ENCODE data around the gene CREB3. TPM values are rescaled to one million over a fixed set of nuclear protein-coding genes. Genes with fewer than 3 reads are reported as not detected.
A peak's percentile ranks its signal among the peaks of the same experiment; 100 is the strongest.

CREB3 gene
- total RNA-seq, 1 donor from 2014 or later = 39.0 TPM

DNA sequence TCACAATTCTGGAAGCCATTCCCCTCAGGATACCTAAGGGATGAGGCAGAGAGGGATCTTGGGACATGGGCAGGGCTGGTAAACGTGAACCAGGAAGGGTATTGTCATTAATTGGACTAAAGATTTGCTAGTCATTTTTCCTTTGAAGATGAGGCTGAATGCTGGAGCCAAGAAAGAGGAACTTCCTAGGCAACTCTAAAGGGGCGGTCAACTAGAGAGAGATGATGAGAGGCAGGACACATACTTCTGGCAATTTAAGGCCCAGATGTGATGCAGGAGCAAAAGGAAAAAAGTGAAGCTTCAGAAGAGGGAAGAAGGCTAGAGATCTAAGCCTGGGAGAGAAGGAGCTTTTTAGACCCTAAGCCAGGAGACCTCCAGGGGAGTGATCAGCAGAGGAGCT lies 11.0 kb downstream of the CREB3 start:
- H3K27me3 Mint-ChIP-seq (ENCODE audit: unreplicated experiment) = no peaks in the 10 kb centered on the region
- DNase-seq (ENCODE audit: extremely low spot score, unreplicated experiment) = no peak
- no peak for TF ChIP-seq CTCF (IDR thresholded peaks at IDR 0.05)
- no peaks in the 10 kb centered on the region for H3K9me3 Mint-ChIP-seq (ENCODE audit: unreplicated experiment)
- H3K27ac Mint-ChIP-seq (ENCODE audit: unreplicated experiment) = no peak overlapping the region
- peaks cover 30% of the 10 kb centered on the region for H3K4me1 Mint-ChIP-seq (ENCODE audit: unreplicated experiment)
- no peak overlapping the region for H3K4me3 Mint-ChIP-seq (ENCODE audit: unreplicated experiment)
- peaks cover 42% of the 10 kb centered on the region for H3K36me3 Mint-ChIP-seq (ENCODE audit: unreplicated experiment)

- Mint-ChIP-seq H3K4me3 (ENCODE audit: unreplicated experiment) (no peak overlapping the region), H3K4me1 (ENCODE audit: unreplicated experiment) (peaks cover 30% of the 10 kb centered on the region), H3K9me3 (ENCODE audit: unreplicated experiment) (no peaks in the 10 kb centered on the region), H3K27me3 (ENCODE audit: unreplicated experiment) (no peaks in the 10 kb centered on the region), H3K36me3 (ENCODE audit: unreplicated experiment) (peaks cover 36% of the 10 kb centered on the region), H3K27ac (ENCODE audit: unreplicated experiment) (no peak overlapping the region)
- DNase-seq (ENCODE audit: extremely low spot score, unreplicated experiment) = no peak
- TF ChIP-seq CTCF (IDR thresholded peaks at IDR 0.05) = no peak
These were observed 11.5 kb downstream of the CREB3 start for GRCh38 chr9:35743880-35744518.

DNA sequence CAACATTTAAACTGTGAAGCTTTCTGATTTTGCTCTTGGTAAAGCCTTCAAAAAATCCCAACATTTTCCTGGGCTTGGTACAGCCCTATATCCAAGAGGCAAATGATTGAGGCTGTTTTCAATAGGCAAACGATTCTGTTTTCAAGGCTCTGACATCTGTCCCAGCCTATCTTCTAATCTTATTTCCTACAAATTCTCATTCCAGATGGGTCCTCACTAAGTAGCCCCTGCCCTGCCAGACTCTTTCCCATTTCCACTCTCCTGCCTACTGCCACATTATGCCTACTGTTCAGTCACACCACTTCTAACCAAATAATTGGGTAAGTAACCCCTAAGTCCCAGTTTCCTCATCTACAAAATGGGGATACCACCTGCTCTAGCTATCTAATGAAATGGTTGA lies 13.1 kb downstream of the CREB3 start:
- Mint-ChIP-seq H3K4me3 (ENCODE audit: unreplicated experiment) (peak overlapping the region; percentile 90), H3K36me3 (ENCODE audit: unreplicated experiment) (peaks cover 31% of the 10 kb centered on the region)

DNA sequence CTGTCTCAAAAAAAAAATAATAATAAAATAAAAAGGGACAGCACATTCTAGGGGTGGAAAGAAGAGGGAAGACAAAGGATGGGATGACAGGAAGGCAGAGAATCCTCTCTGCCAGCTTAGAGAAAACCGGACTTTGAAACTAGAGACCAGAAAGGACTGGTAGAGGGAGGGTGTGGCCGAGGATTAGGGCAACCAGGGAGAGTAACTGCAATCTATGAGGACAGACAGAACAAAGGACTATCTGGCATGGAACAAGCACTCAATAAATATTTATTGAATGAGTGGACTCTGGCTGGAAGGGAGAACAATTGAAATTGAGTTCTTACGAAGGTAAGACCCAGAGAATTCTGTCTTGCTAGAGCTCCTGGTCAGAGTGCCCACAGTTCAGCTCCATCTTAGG lies 14.1 kb downstream of the CREB3 start:
- peaks cover 31% of the 10 kb centered on the region for H3K36me3 Mint-ChIP-seq (ENCODE audit: unreplicated experiment)
- H3K9me3 Mint-ChIP-seq (ENCODE audit: unreplicated experiment) = no peaks in the 10 kb centered on the region
- H3K4me3 Mint-ChIP-seq (ENCODE audit: unreplicated experiment) = peak overlapping the region; percentile 90
- DNase-seq (ENCODE audit: extremely low spot score, unreplicated experiment) = no peak
- no peaks in the 10 kb centered on the region for H3K27me3 Mint-ChIP-seq (ENCODE audit: unreplicated experiment)
- no peak for TF ChIP-seq CTCF (IDR thresholded peaks at IDR 0.05)
- peaks cover 41% of the 10 kb centered on the region for H3K4me1 Mint-ChIP-seq (ENCODE audit: unreplicated experiment)
- peak overlapping the region; percentile 45 for H3K27ac Mint-ChIP-seq (ENCODE audit: unreplicated experiment)

More for the DNA sequence above, 13.1 kb downstream of the CREB3 start:
- DNase-seq (ENCODE audit: extremely low spot score, unreplicated experiment) = no peak
- no peak for TF ChIP-seq CTCF (IDR thresholded peaks at IDR 0.05)
- no peaks in the 10 kb centered on the region for H3K27me3 Mint-ChIP-seq (ENCODE audit: unreplicated experiment)
- H3K4me1 Mint-ChIP-seq (ENCODE audit: unreplicated experiment) = peaks cover 41% of the 10 kb centered on the region
- H3K9me3 Mint-ChIP-seq (ENCODE audit: unreplicated experiment) = no peaks in the 10 kb centered on the region
- no peak overlapping the region for H3K27ac Mint-ChIP-seq (ENCODE audit: unreplicated experiment)

- H3K27me3 Mint-ChIP-seq (ENCODE audit: unreplicated experiment) = no peaks in the 10 kb centered on the region
- peaks cover 33% of the 10 kb centered on the region for H3K36me3 Mint-ChIP-seq (ENCODE audit: unreplicated experiment)
- no peaks in the 10 kb centered on the region for H3K9me3 Mint-ChIP-seq (ENCODE audit: unreplicated experiment)
- H3K4me1 Mint-ChIP-seq (ENCODE audit: unreplicated experiment) = peaks cover 43% of the 10 kb centered on the region
- H3K27ac Mint-ChIP-seq (ENCODE audit: unreplicated experiment) = peak overlapping the region; percentile 88
- DNase-seq (ENCODE audit: extremely low spot score, unreplicated experiment) = no peak
- no peak for TF ChIP-seq CTCF (IDR thresholded peaks at IDR 0.05)
- H3K4me3 Mint-ChIP-seq (ENCODE audit: unreplicated experiment) = peak overlapping the region; percentile 90
These were observed 15.9 kb downstream of the CREB3 start for GRCh38 chr9:35748242-35748857.
